HepG2 (cell line): ENCODE results near the gene PRDX2. TPM values are rescaled to one million over a fixed set of nuclear protein-coding genes. Genes with fewer than 3 reads are reported as not detected.

Experiments used
- FOXA3 ChIP-seq: IDR thresholded peaks from 2 replicates; pipeline ENCODE4 v1.6.1; 2016; ENCODE audit warnings: missing genetic modification reagents, missing compliant biosample characterization
- FOXO1 ChIP-seq: sonication (generic); formaldehyde crosslinking; IDR thresholded peaks from 2 replicates; pipeline ENCODE4 v1.4.0; 2020; ENCODE audit warnings: missing genetic modification reagents
- KLF11 ChIP-seq: IDR thresholded peaks from 2 replicates; pipeline ENCODE4 v1.6.1; 2016; ENCODE audit warnings: missing compliant biosample characterization
- MXD3 ChIP-seq: IDR thresholded peaks from 2 replicates; pipeline ENCODE4 v1.6.1; 2016; ENCODE audit warnings: mild to moderate bottlenecking, missing biosample characterization, missing genetic modification reagents
- NFKB2 ChIP-seq: sonication (generic); formaldehyde crosslinking; IDR thresholded peaks from 2 replicates; pipeline ENCODE4 v1.4.0; 2020; ENCODE audit warnings: missing genetic modification reagents, borderline replicate concordance
- PAX8 ChIP-seq: sonication (generic); formaldehyde crosslinking; IDR thresholded peaks from 2 replicates; pipeline ENCODE4 v1.8.0; 2022; ENCODE audit warnings: mild to moderate bottlenecking, missing genetic modification reagents, borderline replicate concordance
- PHF5A ChIP-seq: IDR thresholded peaks from one replicate; pipeline ENCODE4 v1.6.1; 2018; ENCODE audit warnings: low read depth, missing genetic modification reagents; ENCODE audit not compliant: unreplicated experiment
- RARG ChIP-seq: sonication (generic); formaldehyde crosslinking; IDR thresholded peaks from 2 replicates; pipeline ENCODE4 v1.4.0; 2020; ENCODE audit warnings: low read depth, mild to moderate bottlenecking, missing genetic modification reagents
- TAF1 ChIP-seq: sonication (generic); formaldehyde crosslinking; IDR thresholded peaks from 2 replicates; pipeline ENCODE4 v1.4.0; 2020; ENCODE audit warnings: missing genetic modification reagents
- YEATS2 ChIP-seq: sonication (generic); formaldehyde crosslinking; IDR thresholded peaks from 2 replicates; pipeline ENCODE4 v1.4.0; 2020; ENCODE audit warnings: missing genetic modification reagents, borderline replicate concordance
- ZFP36L2 ChIP-seq: sonication (generic); formaldehyde crosslinking; IDR thresholded peaks from 2 replicates; pipeline ENCODE4 v1.4.0; 2020; ENCODE audit warnings: missing genetic modification reagents
- ZNF160 ChIP-seq: sonication (generic); formaldehyde crosslinking; IDR thresholded peaks from 2 replicates; pipeline ENCODE4 v1.8.0; 2022; ENCODE audit warnings: mild to moderate bottlenecking, inconsistent platforms, missing genetic modification reagents
- ZNF329 ChIP-seq: sonication (generic); formaldehyde crosslinking; IDR thresholded peaks from 2 replicates; pipeline ENCODE4 v1.9.0; 2021; ENCODE audit warnings: low read depth, mild to moderate bottlenecking, missing genetic modification reagents
- ZNF574 ChIP-seq: sonication (generic); formaldehyde crosslinking; IDR thresholded peaks from 2 replicates; pipeline ENCODE4 v1.4.0; 2020; ENCODE audit warnings: missing genetic modification reagents
- polyA plus RNA-seq, 8 experiments: library from polyadenylated mRNA; depleted of rRNA in 3 of 8; stranded (reverse) in 7 of 8; unstranded in 1 of 8; fragments of >200 nt; fragmentation: Illumina TruSeq in 4 of 8; extraction: Trizol in 4 of 8; gene quantifications; 2 replicates each; pipeline versions ENCODE4 v1.2.1 to v1.2.3, GENCODE V29; 2011 to 2016; ENCODE audit warnings: low read depth in 4 of 8, missing spikeins in 1 of 8, mixed read lengths in 1 of 8; ENCODE audit not compliant: insufficient read depth in 1 of 8
- total RNA-seq, 5 experiments: library from RNA; depleted of rRNA; stranded (reverse); fragments of >200 nt; fragmentation: Illumina TruSeq; extraction: Trizol; gene quantifications; 2 replicates each; pipeline ENCODE4 v1.2.3, GENCODE V29; 2016; ENCODE audit warnings: low read depth in 1 of 5
- TF ChIP-seq, protein P1 (sequence below): sonication (generic); formaldehyde crosslinking; IDR thresholded peaks from 2 replicates; pipeline ENCODE4 v1.8.0; 2022; ENCODE audit warnings: mild to moderate bottlenecking, missing genetic modification reagents, moderate library complexity
- TF ChIP-seq, protein P2 (sequence below): sonication (generic); formaldehyde crosslinking; IDR thresholded peaks from 2 replicates; pipeline ENCODE4 v1.8.1; 2023; ENCODE audit warnings: mild to moderate bottlenecking, missing genetic modification reagents, borderline replicate concordance
- TF ChIP-seq, protein P3 (sequence below): sonication (generic); formaldehyde crosslinking; IDR thresholded peaks from 2 replicates; pipeline ENCODE4 v1.5.0; 2020; ENCODE audit warnings: missing genetic modification reagents, mild to moderate bottlenecking, borderline replicate concordance

Gene PRDX2
- total and polyA plus RNA-seq, 2 of the 13 experiments (the other 11 are each of a cell fraction or from before 2014, with no cell fraction given), result 218 to 381 TPM

- TF ChIP-seq ZFP36L2 (CRISPR knock-in tag), result no peak
- TF ChIP-seq FOXA3 (CRISPR knock-in tag), result no peak
- no peak for TF ChIP-seq ZNF329 (CRISPR knock-in tag)
- TF ChIP-seq MXD3 (CRISPR knock-in tag), result no peak
- TF ChIP-seq YEATS2 (CRISPR knock-in tag), result 0 out of 2 replicates have a peak, but pooled peaks have one; percentile 25
- no peak for TF ChIP-seq TAF1 (CRISPR knock-in tag)
- TF ChIP-seq, protein P1, sequence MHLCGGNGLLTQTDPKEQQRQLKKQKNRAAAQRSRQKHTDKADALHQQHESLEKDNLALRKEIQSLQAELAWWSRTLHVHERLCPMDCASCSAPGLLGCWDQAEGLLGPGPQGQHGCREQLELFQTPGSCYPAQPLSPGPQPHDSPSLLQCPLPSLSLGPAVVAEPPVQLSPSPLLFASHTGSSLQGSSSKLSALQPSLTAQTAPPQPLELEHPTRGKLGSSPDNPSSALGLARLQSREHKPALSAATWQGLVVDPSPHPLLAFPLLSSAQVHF, result no peak
- TF ChIP-seq RARG, result no peak
- TF ChIP-seq PHF5A (CRISPR knock-in tag), result no peak
- TF ChIP-seq ZNF160 (CRISPR knock-in tag), result no peak
- peak; percentile 58 for TF ChIP-seq ZNF574
- TF ChIP-seq KLF11 (CRISPR knock-in tag), result no peak
- no peak for TF ChIP-seq PAX8
- TF ChIP-seq FOXO1 (CRISPR knock-in tag), result no peak
- no peak for TF ChIP-seq NFKB2 (CRISPR knock-in tag)
- TF ChIP-seq, protein P2, sequence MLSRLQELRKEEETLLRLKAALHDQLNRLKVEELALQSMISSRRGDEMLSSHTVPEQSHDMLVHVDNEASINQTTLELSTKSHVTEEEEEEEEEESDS, result no peak
- TF ChIP-seq, protein P3, sequence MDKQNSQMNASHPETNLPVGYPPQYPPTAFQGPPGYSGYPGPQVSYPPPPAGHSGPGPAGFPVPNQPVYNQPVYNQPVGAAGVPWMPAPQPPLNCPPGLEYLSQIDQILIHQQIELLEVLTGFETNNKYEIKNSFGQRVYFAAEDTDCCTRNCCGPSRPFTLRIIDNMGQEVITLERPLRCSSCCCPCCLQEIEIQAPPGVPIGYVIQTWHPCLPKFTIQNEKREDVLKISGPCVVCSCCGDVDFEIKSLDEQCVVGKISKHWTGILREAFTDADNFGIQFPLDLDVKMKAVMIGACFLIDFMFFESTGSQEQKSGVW, result no peak
Measured at GRCh38 chr19:12777217-12778016, 24.2 kb downstream of the PRDX2 start (continued).
